ENCODE measurements around the gene AHRR. TPM values are rescaled to one million over a fixed set of nuclear protein-coding genes. Genes with fewer than 3 reads are reported as not detected.
A peak's percentile ranks its signal among the peaks of the same experiment; 100 is the strongest.
"Not testable (repeated sequence)": the region's sequence is repeated elsewhere in the genome, so short reads cannot be mapped to it uniquely, and the experiment has no call there.

AHRR gene
- total RNA-seq, 6 experiments from 2014 or later: 30.9 to 55.7 (median 51.9) TPM

DNA sequence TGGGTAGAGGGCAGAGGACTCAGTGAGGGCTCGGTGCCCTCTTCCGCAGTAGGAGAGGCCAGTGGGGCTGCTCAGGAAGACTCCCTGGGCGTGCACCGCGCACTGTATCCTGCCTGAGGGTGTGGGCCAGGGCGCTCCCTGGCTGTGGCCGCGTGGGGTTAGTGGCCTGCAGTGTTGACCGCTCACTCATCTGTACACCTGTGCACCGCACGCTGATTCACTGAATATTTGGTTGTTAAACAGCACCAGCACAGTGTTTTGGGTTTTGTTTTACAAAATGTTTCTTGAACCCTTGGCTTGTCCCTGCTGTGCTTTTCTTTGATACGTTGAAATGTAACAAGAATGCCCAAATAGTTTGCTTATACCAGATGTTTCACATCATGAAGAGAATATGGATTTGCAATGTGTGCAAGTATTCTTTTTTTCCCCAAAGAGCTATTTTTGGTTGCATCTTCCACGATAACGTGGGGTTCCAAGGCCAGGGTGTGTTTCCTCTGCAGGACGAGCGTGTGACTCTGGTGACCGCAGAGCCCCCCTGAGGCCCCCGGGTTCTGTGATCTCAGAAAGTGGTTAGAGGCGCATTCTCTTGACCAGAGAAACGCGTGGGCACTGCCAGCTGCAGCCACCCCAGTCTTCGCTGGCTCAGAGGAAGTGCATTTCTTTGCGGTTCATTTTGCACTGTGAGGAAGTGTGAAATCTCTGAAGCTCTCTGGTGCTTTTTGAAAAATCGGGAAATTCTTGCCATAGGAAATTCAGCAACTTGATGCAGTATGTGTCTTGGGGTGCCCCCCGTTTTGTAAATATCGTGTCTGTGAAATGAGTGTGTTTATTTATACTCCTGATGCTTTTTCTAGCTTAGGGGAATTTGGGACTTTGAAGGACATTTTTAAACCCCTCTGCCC is 46.9 kb downstream of the AHRR start:
- peaks cover 58% of the 10 kb centered on the region for H3K4me1 Mint-ChIP-seq (ENCODE audit: low read depth)
- DNase-seq: peak; percentile 85
- peaks cover 13% of the 10 kb centered on the region for H3K9me3 Mint-ChIP-seq
- peaks cover 3% of the 10 kb centered on the region for H3K27me3 Mint-ChIP-seq (ENCODE audit: insufficient read depth)
- H3K36me3 Mint-ChIP-seq (ENCODE audit: low read depth): peaks cover 38% of the 10 kb centered on the region
- H3K27ac Mint-ChIP-seq: peak overlapping the region; percentile 89
- TF ChIP-seq, protein P1, sequence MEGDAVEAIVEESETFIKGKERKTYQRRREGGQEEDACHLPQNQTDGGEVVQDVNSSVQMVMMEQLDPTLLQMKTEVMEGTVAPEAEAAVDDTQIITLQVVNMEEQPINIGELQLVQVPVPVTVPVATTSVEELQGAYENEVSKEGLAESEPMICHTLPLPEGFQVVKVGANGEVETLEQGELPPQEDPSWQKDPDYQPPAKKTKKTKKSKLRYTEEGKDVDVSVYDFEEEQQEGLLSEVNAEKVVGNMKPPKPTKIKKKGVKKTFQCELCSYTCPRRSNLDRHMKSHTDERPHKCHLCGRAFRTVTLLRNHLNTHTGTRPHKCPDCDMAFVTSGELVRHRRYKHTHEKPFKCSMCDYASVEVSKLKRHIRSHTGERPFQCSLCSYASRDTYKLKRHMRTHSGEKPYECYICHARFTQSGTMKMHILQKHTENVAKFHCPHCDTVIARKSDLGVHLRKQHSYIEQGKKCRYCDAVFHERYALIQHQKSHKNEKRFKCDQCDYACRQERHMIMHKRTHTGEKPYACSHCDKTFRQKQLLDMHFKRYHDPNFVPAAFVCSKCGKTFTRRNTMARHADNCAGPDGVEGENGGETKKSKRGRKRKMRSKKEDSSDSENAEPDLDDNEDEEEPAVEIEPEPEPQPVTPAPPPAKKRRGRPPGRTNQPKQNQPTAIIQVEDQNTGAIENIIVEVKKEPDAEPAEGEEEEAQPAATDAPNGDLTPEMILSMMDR (IDR thresholded peaks at IDR 0.05): no peak
- peak overlapping the region; percentile 36 for H3K4me3 Mint-ChIP-seq

DNA sequence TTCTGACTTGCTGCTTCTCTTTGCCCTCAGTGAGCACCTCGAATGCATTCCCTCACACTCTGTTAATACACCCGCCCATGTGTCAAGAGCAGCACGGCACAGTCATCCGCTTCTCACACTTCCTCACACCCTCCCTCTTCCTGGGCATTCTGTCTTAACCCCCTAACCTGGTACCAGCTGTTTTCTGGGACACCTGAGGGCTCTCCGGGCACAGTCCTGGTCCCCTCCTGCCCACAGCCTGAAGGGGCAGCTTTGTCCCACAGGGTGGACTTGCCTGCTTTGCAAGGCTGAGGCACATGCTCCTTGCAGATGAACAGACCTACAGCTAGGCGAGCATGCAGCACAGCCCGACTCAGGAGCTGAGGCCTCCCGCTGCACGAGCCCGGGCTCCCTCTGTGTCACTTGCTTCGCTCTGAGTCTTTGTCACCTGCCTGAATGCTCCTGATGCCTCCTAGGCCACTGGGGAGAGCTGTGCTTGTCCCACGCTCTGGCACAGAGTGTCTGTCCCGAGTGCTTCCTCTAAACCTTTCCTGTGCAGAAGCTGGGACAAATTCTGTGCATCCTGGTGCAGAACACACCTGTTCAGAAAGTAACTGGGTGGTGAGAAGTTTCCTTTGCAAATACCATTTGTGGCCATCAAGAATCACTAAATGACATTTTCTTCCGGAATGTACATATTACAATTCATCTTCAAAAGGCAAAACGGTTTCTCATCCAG is 47.8 kb downstream of the AHRR start:
- Mint-ChIP-seq H3K27ac (peak overlapping the region; percentile 89), H3K9me3 (peaks cover 5% of the 10 kb centered on the region), H3K4me1 (ENCODE audit: low read depth) (peaks cover 61% of the 10 kb centered on the region), H3K27me3 (ENCODE audit: insufficient read depth) (peaks cover 3% of the 10 kb centered on the region), H3K36me3 (ENCODE audit: low read depth) (peaks cover 29% of the 10 kb centered on the region), H3K4me3 (peak overlapping the region; percentile 36)
- TF ChIP-seq, protein P1 (IDR thresholded peaks at IDR 0.05): no peak
- DNase-seq: no peak

DNA sequence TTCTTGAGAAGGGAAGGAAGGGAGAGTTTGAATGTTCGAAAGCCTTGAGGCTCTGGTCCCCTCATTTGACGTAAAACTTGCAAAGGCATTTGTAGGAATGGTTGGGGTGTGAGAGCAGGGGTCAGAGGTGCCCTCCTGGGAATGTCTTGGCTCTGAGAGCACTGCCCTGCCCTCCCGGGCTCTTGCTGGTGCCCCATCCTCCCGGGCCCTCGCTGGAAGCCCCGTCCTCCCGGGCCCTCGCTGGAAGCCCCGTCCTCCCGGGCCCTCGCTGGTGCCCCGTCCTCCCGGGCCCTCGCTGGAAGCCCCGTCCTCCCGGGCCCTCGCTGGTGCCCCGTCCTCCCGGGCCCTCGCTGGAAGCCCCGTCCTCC is 48.3 kb downstream of the AHRR start:
- not testable (repeated sequence) for H3K9me3 Mint-ChIP-seq; H3K4me3 Mint-ChIP-seq; H3K27me3 Mint-ChIP-seq (ENCODE audit: insufficient read depth); DNase-seq
- H3K4me1 Mint-ChIP-seq (ENCODE audit: low read depth): peaks cover 64% of the 10 kb centered on the region
- peaks cover 24% of the 10 kb centered on the region for H3K36me3 Mint-ChIP-seq (ENCODE audit: low read depth)
- H3K27ac Mint-ChIP-seq: peak overlapping the region; percentile 89; the same call in 1 of the 2 replicates

DNA sequence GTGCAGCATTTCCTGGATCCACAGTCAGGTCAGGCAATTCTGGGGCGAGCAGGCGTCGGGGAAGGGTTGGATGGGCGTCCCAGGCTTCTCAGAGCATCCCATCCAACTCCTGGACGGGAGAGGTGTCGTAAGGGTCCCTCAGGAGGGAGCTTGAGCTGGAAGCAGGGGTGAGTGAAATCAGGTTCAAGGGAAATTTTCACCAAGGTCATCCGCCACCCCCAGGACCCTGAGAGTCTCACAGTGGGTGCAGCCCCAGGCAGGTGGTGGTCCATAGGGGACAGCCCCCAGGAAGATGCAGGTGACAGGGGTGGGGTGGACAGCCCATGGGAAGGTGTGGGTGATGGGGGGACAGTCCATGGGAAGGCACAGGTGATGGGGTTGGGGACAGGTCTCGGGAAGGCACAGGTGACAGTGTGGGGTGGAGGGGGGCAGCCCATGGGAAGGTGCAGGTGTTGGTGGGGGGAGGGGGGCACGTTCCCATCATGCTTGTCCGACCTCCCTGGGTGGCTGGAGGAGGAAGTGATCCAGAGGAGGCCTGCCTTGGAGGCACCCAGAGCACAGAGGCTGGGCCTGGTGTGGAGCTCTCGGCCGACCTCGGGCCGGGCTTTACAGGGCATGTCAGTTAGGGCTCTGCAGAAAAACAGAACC is 48.9 kb downstream of the AHRR start:
- peaks cover 18% of the 10 kb centered on the region for H3K36me3 Mint-ChIP-seq (ENCODE audit: low read depth)
- DNase-seq: no peak
- H3K27me3 Mint-ChIP-seq (ENCODE audit: insufficient read depth): peaks cover 3% of the 10 kb centered on the region

DNA sequence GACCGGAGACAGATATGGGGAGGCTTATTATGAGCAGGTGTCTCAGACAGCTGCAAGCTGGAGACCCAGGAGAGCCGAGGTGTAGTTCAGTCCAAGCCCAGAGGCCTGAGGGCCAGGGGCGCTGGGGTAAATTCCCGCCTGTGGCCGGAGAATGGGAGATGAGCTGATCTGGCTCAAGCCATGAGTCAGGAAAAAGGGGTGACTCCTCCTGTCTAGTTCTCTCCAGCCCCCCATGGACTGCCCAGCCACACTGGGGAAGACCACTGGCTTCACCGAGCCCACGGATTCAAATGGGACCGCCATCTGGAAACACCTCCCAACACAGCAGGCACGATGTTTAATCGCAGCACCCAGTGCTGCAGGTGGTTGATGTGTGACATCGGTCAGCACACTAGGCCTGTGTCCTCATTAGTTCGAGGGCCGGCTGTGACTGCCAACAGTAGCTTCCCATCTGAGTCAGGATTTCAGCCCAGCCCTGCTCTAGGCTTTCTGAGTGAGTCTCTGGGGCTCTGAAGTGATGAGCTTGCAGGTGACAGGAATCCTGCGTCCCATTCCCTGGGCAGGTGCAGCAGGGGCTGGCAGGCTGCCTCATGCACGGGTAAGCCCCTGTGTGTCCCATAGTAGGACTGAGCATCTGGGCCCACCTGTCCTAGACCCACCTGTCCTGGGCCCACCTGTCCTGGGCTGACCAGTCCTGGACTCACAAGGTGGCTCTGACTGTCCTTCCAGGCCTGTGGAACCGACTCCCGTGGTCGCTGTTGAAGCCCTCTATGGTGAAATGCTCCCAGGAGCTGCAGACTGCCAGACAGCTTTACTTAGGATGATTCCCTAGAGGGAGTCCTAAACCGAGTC is 49.7 kb downstream of the AHRR start:
- TF ChIP-seq, protein P1 (IDR thresholded peaks at IDR 0.05): no peak
- H3K36me3 Mint-ChIP-seq (ENCODE audit: low read depth): peaks cover 15% of the 10 kb centered on the region
- peaks cover 6% of the 10 kb centered on the region for H3K27me3 Mint-ChIP-seq (ENCODE audit: insufficient read depth)
- no peaks in the 10 kb centered on the region for H3K9me3 Mint-ChIP-seq
- no peak for DNase-seq
- H3K4me3 Mint-ChIP-seq: no peak overlapping the region
- peaks cover 69% of the 10 kb centered on the region for H3K4me1 Mint-ChIP-seq (ENCODE audit: low read depth)
- H3K27ac Mint-ChIP-seq: peak overlapping the region; percentile 65

More for the DNA sequence above, 48.9 kb downstream of the AHRR start:
- Mint-ChIP-seq H3K4me3 (no peak overlapping the region), H3K9me3 (no peaks in the 10 kb centered on the region), H3K4me1 (ENCODE audit: low read depth) (peaks cover 68% of the 10 kb centered on the region), H3K27ac (peak overlapping the region; percentile 42; the same call in 1 of the 2 replicates)
- TF ChIP-seq, protein P1 (IDR thresholded peaks at IDR 0.05): no peak

Measured in HFFc6 (cell line).